HEK293 (cell line): ENCODE results near the gene SS18.

Experiments used
- CTCF ChIP-seq: fragments of 450-650 bp; formaldehyde crosslinking; IDR thresholded peaks from 2 replicates; pipeline ENCODE4 v1.5.1; 2016; ENCODE audit warnings: missing biosample characterization, missing genetic modification characterization
- FEZF1 ChIP-seq: fragments of 450-650 bp; formaldehyde crosslinking; IDR thresholded peaks from 2 replicates; pipeline ENCODE4 v1.5.1; 2016; ENCODE audit warnings: missing biosample characterization, missing genetic modification characterization
- PBX3 ChIP-seq: sonication (generic); formaldehyde crosslinking; IDR thresholded peaks from 2 replicates; pipeline ENCODE4 v1.8.1; 2022; ENCODE audit warnings: mild to moderate bottlenecking, moderate library complexity, missing genetic modification reagents
- YY1 ChIP-seq: fragments of 450-650 bp; formaldehyde crosslinking; IDR thresholded peaks from 2 replicates; pipeline ENCODE4 v1.5.1; 2018; ENCODE audit warnings: missing biosample characterization, missing genetic modification characterization
- ZNF416 ChIP-seq: fragments of 450-650 bp; formaldehyde crosslinking; IDR thresholded peaks from 2 replicates; pipeline ENCODE4 v1.5.1; 2016; ENCODE audit warnings: missing biosample characterization, missing genetic modification characterization
- ZNF548 ChIP-seq: fragments of 450-650 bp; formaldehyde crosslinking; IDR thresholded peaks from 2 replicates; pipeline ENCODE4 v1.5.1; 2016; ENCODE audit warnings: missing biosample characterization, missing genetic modification characterization

GRCh38 chr18:26086959-26087358 lies 3.5 kb downstream of the SS18 start:
- no peak for TF ChIP-seq ZNF416 (tag by site-specific recombination)
- no peak for TF ChIP-seq PBX3 (CRISPR knock-in tag)
- no peak for TF ChIP-seq CTCF (tag by site-specific recombination)
- no peak for TF ChIP-seq YY1 (tag by site-specific recombination)
- no peak for TF ChIP-seq ZNF548 (tag by site-specific recombination)
- no peak for TF ChIP-seq FEZF1 (tag by site-specific recombination)
